GM23248 (cell line): ENCODE results near the gene GPR162. TPM values are rescaled to one million over a fixed set of nuclear protein-coding genes. Genes with fewer than 3 reads are reported as not detected.

Experiments
- DNase-seq: peaks from one replicate; pipeline ENCODE4 v3.0.0-alpha.2; 2015
- H2AFZ ChIP-seq: fragments of 200-600 bp; sonication (generic); 2 replicates; pipeline ENCODE4 v1.6.1; 2016; ENCODE audit warnings: antibody characterized with exemption
- H3F3A ChIP-seq: fragments of 200-600 bp; sonication (generic); 2 replicates; pipeline ENCODE4 v1.6.1; 2016; ENCODE audit warnings: mild to moderate bottlenecking, antibody characterized with exemption, mixed run types; ENCODE audit not compliant: insufficient read depth
- H3K27ac ChIP-seq: fragments of 200-600 bp; sonication (generic); 2 replicates; pipeline ENCODE4 v1.5.1; 2016; ENCODE audit warnings: mild to moderate bottlenecking
- H3K27me3 ChIP-seq: fragments of 200-600 bp; sonication (generic); replicated peaks from 2 replicates; pipeline ENCODE4 v1.6.1; 2016; ENCODE audit warnings: mild to moderate bottlenecking; ENCODE audit not compliant: insufficient read depth
- H3K36me3 ChIP-seq: fragments of 200-600 bp; sonication (generic); 2 replicates; pipeline ENCODE4 v1.6.1; 2016; ENCODE audit warnings: low read depth, mild to moderate bottlenecking
- H3K4me1 ChIP-seq: fragments of 200-600 bp; sonication (generic); 2 replicates; pipeline ENCODE4 v1.6.1; 2016; ENCODE audit warnings: mild to moderate bottlenecking; ENCODE audit not compliant: insufficient read depth
- H3K4me2 ChIP-seq: fragments of 200-600 bp; sonication (generic); one replicate; pipeline ENCODE4 v1.6.1; 2016; ENCODE audit warnings: mild to moderate bottlenecking; ENCODE audit not compliant: unreplicated experiment
- H3K4me3 ChIP-seq: fragments of 200-600 bp; sonication (generic); 2 replicates; pipeline ENCODE4 v1.5.1; 2016; ENCODE audit warnings: mild to moderate bottlenecking
- H3K79me2 ChIP-seq: fragments of 200-600 bp; sonication (generic); 2 replicates; pipeline ENCODE4 v1.6.1; 2016; ENCODE audit warnings: mild to moderate bottlenecking; ENCODE audit not compliant: insufficient read depth
- H3K9ac ChIP-seq: fragments of 200-600 bp; sonication (generic); 2 replicates; pipeline ENCODE4 v1.6.1; 2016; ENCODE audit warnings: mild to moderate bottlenecking
- H3K9me2 ChIP-seq: fragments of 200-600 bp; sonication (generic); 2 replicates; pipeline ENCODE4 v1.6.1; 2016; ENCODE audit warnings: mixed run types, mild to moderate bottlenecking, moderate library complexity; ENCODE audit not compliant: insufficient read depth
- H3K9me3 ChIP-seq: fragments of 200-600 bp; sonication (generic); one replicate; pipeline ENCODE4 v1.6.1; 2017; ENCODE audit warnings: low read depth
- H4K20me1 ChIP-seq: fragments of 200-600 bp; sonication (generic); 2 replicates; pipeline ENCODE4 v1.6.0; 2016; ENCODE audit not compliant: insufficient read depth
- EZH2 ChIP-seq: fragments of 200-600 bp; sonication (generic); IDR thresholded peaks from 2 replicates; pipeline ENCODE4 v1.6.1; 2018; ENCODE audit warnings: antibody characterized with exemption, mild to moderate bottlenecking; ENCODE audit not compliant: insufficient read depth, poor library complexity, severe bottlenecking
- EZH2phosphoT487 ChIP-seq: fragments of 200-600 bp; sonication (generic); IDR thresholded peaks from 2 replicates; pipeline ENCODE4 v1.6.1; 2018; ENCODE audit warnings: antibody characterized with exemption, moderate library complexity, mild to moderate bottlenecking, low read depth; ENCODE audit not compliant: insufficient read depth
- WGBS, 2 experiments: methylation state at CpG; one replicate each; pipeline ENCODE4 v1.1.6; 2015 to 2017; ENCODE audit warnings: low lambda C conversion rate in 2 of 2, low coverage in 1 of 2; ENCODE audit errors: missing lambda C conversion rate in 2 of 2; 5-methylcytosine and 5-hydroxymethylcytosine counted together
- in situ Hi-C: fragments of 300-500 bp; cut with MboI; formaldehyde crosslinking; loops from 2 replicates; pipeline ENCODE4 v1.15.0; 2020
- polyA plus RNA-seq: library from polyadenylated mRNA; unstranded; fragments of >200 nt; fragmentation: Nextera tagmentation; extraction: Ambion mirVana; gene quantifications from 2 replicates; pipeline ENCODE4 v1.2.1, GENCODE V29; 2016
- total RNA-seq: library from RNA; depleted of rRNA; stranded (reverse); fragments of >200 nt; shearing (Covaris generic); gene quantifications from 2 replicates; pipeline ENCODE4 v1.2.3, GENCODE V29; 2014

Gene GPR162
- total and polyA plus RNA-seq, 2 experiments from 2014 or later: 0.21 to 2.8 TPM

GRCh38 chr12:6786416-6787094 is 35.1 kb upstream of the GPR162 start:
- Histone ChIP-seq H3F3A (no peaks in the 10 kb centered on the region; the same call in 1 of the 2 replicates), H4K20me1 (no peaks in the 10 kb centered on the region), H3K9me2 (no peaks in the 10 kb centered on the region), H3K9ac (no peak overlapping the region), H3K4me1 (no peaks in the 10 kb centered on the region), H3K9me3 (no peaks in the 10 kb centered on the region), H3K4me2 (no peak overlapping the region), H3K4me3 (no peak overlapping the region), H3K27ac (no peak overlapping the region), H2AFZ (no peak overlapping the region), H3K79me2 (no peaks in the 10 kb centered on the region), H3K27me3 (no peaks in the 10 kb centered on the region), H3K36me3 (no peaks in the 10 kb centered on the region)
- DNase-seq: no peak
- 93% methylated on average over 9 of the region's 9 CpGs for WGBS, 2 experiments
- TF ChIP-seq EZH2 (no peak), EZH2phosphoT487 (no peak)
- in situ Hi-C loops: no loop called here

DNA sequence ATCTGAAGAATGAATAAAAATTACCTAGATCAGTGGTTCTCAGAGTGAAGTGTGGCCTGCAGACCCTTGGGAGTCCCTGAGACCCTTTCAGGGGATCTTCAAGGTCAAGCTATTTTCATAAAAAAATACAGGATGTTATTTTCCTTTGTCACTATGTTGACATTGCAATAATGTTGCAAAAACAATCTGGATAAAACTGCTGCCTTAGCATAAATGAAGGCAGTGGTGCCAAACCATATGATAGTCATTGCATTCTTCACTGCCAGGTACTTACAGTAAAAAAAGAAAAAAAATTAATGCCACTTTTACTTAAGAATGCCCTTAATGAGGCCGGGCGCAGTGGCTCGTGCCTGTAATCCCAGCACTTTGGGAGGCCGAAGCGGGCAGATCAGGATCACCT is 34.3 kb upstream of the GPR162 start:
- Histone ChIP-seq H3K27ac (no peak overlapping the region), H3K4me3 (no peak overlapping the region), H4K20me1 (no peaks in the 10 kb centered on the region), H3K36me3 (no peaks in the 10 kb centered on the region), H3K4me2 (no peak overlapping the region), H3F3A (no peaks in the 10 kb centered on the region; the same call in 1 of the 2 replicates), H3K9me3 (no peaks in the 10 kb centered on the region), H3K27me3 (no peaks in the 10 kb centered on the region), H3K4me1 (no peaks in the 10 kb centered on the region), H2AFZ (no peak overlapping the region), H3K9ac (no peak overlapping the region), H3K9me2 (no peaks in the 10 kb centered on the region), H3K79me2 (no peaks in the 10 kb centered on the region)
- no peak for DNase-seq
- in situ Hi-C loops: no loop called here
- TF ChIP-seq EZH2phosphoT487 (no peak), EZH2 (no peak)
- 78 to 86% methylated on average over 5 of the region's 5 CpGs for WGBS, 2 experiments

- Histone ChIP-seq H3K79me2 (no peaks in the 10 kb centered on the region), H3K36me3 (no peaks in the 10 kb centered on the region), H2AFZ (no peak within 1 kb of the TSS), H3K9me3 (no peaks in the 10 kb centered on the region), H3K4me1 (no peaks in the 10 kb centered on the region), H3K4me3 (no peak within 1 kb of the TSS), H3F3A (no peaks in the 10 kb centered on the region; the same call in 1 of the 2 replicates), H4K20me1 (no peaks in the 10 kb centered on the region), H3K9me2 (no peaks in the 10 kb centered on the region), H3K4me2 (no peak within 1 kb of the TSS), H3K9ac (no peak within 1 kb of the TSS), H3K27ac (no peak within 1 kb of the TSS), H3K27me3 (no peaks in the 10 kb centered on the region; the same call in 1 of the 2 replicates)
- WGBS, 2 experiments: 56 to 58% methylated on average over 18 of the region's 18 CpGs
- TF ChIP-seq EZH2 (no peak), EZH2phosphoT487 (no peak)
- DNase-seq: no peak
- in situ Hi-C loops: no loop called here
Measured at GRCh38 chr12:6788972-6789924, 32.4 kb upstream of the GPR162 start, which contains the start of gene CD4. Gene CD4, plus strand, starts transcription at chr12:6789528. Its CDS starts 10,611 bp downstream, at chr12:6800139.

- Histone ChIP-seq H3K9me2 (no peaks in the 10 kb centered on the region), H3K9me3 (no peaks in the 10 kb centered on the region), H3K9ac (no peak overlapping the region), H3K27ac (no peak overlapping the region), H3K4me1 (no peaks in the 10 kb centered on the region), H3K27me3 (no peaks in the 10 kb centered on the region; the same call in 1 of the 2 replicates), H3K79me2 (no peaks in the 10 kb centered on the region), H4K20me1 (no peaks in the 10 kb centered on the region), H3K4me2 (no peak overlapping the region), H2AFZ (no peak overlapping the region), H3K36me3 (no peaks in the 10 kb centered on the region), H3K4me3 (no peak overlapping the region), H3F3A (no peaks in the 10 kb centered on the region; the same call in 1 of the 2 replicates)
- no peak for TF ChIP-seq EZH2
- no peak for TF ChIP-seq EZH2phosphoT487
- WGBS, 2 experiments: 80 to 83% methylated on average over 11 to 12 of the region's 12 CpGs
- no peak for DNase-seq
- in situ Hi-C loops: no loop called here
Measured at GRCh38 chr12:6790496-6791150, 31.0 kb upstream of the GPR162 start.
